Stimulated activated CD8-positive, alpha-beta memory T cell treated with anti-CD3 and anti-CD28 coated beads, Interleukin-7, amount 100 ng/mL, for 48 hours (primary cell): ENCODE data around the gene GAS7.

Experiments
- DNase-seq, 2 donors: peaks; one replicate each; pipeline ENCODE4 v3.0.0-alpha.2; 2020; ENCODE audit warnings: low read depth in 1 of 2; ENCODE audit errors: extremely low read depth in 1 of 2

GAS7 gene

DNA sequence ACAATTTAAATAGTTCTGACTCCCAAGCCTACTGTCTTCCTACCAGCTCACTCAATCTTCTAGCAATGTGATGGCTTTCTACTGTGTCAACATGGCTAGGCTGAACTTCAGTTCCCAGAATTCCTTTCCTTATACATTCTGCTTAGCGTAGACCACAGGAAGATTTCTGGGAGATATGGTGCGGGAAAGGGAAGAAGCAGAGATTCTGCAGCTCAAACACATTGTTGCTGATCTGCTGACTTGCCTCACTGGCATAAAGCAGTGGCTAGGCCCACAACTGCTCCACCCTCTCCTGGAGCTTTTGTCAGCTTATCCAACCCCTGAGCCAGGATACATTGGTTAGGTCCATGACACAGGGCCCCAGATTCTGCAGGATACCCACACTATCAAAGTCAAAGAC is 58.8 kb downstream of the GAS7 start:
- no peak for DNase-seq

DNA sequence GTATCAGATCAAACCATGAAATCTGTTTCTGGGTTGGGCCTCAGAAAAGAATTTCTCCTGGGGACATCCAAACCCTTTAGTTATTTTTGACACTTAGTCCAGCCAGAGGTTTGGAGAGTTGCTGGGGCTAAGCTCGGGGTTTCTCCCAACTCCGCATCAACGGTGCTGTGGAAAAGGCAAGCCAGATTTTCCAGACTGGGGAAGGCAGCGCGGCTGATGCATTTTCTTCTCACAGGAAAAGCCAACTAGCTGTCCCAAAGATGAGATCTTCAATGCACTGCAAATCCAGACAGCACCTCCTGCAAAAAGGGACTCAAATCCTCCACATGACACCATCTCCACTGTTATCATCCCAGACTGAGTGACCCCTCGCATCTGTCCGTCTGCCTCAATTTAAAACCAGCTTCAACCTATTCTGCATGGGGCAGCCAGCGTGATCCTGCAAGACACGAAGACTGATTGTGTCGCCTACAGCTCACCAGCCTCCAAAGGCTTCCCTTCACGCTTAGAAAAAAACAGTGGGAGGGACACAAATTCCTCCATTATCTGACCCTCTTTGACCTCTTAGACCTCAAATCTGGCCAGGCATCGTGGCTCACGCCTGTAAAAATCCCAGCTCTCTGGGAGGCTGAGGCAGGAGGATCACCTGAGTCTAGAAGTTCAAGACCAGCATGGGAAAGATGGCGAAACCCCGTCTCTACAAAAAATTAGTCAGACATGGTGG is 62.0 kb downstream of the GAS7 start:
- no peak for DNase-seq

DNA sequence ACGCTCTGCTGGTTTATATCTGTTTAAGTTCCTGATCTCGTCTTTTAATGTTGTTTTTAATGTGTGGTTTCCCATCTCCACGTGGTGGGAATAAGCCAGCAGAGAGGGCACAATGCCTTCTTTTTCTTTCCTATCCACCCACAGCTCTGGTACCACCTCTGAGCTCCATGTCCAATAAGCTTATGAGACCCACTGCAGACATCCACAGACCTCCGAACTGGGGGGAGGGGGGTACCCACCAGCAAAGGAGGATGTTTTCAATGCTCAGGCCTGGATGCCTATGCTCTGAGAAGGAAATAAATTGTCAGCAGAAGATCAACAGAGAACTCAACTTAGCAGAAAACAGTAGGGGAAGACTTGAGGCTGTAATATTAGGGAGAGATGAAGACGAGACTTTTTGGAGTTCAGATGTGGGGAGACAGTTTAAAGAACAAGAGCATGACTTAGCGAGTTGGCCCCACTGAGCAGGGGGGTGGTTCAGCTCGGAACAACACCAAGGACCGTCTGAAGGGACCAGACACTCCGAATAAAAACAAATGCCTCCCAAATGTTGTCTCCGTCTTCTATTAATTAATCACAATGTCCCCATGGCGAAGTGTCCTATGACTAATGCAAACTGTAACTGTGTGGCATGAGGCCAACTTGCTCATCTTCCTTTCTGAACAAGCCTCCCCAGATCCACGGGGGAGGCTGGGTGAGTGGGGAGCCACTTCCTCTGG is 62.7 kb downstream of the GAS7 start:
- DNase-seq, result no peak

DNA sequence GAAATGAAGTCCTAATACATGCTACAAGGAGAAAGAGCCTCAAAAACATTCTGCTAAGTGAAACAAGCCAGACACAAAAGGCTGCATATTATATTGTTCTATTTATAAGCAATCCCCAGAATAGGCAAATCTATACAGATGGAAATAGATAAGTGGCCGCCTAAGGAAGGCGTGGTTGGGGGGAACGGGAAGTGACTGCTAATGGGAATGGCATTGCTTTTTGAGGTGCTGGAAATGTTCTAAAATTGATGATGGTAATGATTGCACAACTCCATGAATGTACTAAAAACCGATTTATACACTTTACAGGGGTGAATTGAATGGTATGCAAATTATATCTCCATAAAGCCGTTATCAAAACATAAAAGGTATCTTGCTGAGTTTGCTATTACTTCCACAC is 67.7 kb downstream of the GAS7 start:
- no peak for DNase-seq

DNA sequence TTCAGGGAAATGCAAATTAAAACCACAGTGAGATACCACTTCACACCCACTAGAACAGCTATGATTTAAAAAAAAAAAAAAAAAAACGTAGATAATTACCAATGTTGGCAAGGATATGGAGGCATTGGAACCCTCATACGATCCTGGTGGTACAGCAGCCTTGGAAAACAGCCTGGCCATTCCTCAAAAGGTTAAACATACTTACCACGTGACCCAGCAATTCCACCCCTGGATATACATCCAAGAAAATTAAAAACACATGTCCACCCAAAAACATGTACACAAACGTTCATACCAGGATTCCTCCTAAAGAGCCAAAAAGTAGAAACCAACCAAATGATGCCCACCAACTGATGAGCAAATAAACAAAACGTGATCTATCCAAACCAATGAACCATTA is 68.1 kb downstream of the GAS7 start:
- DNase-seq, result no peak

DNA sequence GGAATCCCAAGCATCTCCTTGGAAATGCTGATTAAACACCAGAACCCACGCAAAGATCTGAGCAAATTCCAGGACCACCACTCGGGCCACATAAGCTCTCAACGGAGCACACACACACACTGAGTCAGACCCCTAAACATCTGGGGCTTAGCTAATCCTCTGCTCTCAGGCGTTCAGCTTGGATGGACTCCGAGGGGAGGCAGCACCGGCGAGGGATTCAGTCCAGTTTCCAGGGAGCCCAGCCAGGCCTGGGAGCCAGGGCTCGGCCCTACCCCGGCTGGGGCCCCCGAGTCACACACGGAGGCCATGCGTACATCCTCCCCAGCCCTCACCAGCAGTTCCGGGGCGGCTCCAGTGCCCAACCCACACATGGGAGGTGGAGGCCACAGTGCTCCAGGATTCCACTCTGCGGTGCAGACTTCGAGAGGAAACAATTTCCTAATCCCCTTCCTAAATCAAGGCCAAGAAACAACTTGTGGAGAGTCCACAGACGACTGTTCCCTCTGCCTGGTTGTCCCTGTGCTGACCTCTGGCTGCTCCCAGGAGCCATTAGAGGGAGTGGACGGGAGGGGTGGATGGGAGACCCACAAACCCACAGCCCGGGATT is 70.5 kb downstream of the GAS7 start:
- no peak for DNase-seq

DNA sequence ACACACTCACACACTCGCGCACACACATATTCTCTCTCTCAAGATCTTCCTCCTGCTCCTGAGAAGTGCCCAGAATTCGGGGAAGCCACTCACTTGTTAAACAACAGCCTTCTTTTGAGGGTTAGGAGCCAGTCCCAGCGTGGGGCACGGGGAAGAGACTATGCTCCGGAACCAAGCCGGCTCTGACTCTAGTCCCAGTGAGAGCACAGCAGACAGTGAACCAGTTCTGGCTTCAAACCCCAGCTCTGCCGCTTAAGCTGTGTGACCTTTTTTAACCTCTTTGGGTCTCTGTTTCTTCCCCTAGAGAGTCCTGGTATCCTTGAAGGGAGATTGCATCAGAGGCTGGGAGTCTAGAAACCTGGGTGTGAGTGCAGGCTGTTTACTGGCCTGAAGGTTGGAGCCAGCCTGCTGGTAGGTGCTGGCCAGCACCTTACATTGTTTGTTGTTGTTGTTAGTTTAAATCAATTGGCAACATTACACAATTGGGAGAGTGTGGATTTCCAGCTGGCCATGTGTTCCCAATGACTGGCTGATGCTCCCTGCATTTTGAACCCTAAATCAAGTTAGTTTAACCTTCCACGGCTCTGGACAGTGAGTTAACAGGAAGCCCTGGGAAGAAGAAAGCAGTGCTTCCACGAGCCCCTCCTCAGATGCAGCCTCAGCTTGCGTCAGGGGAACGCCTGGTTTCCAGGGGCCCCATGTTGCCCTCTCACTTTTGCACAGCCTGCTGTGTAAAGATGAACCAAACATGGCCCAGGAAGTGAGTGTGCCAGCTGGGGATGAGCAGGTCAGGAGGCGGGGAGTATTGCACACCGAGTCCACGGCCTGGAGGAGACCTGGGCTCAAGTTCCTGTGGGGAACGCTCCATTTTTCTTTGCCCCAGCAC is 71.5 kb downstream of the GAS7 start:
- DNase-seq, result no peak

DNA sequence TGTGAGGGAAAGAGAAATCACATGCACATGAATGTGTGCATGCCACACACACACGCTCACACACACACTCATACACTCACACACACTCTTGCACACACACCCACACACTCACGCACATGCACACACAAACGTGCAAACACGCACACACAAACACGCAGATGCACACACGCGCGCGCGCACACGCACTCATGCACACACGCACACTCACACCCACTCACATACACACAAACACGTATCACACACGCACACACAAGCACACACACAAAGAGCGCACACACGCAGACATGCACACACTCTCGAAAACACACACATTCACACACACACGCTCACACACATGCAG is 72.2 kb downstream of the GAS7 start:
- no peak for DNase-seq

DNA sequence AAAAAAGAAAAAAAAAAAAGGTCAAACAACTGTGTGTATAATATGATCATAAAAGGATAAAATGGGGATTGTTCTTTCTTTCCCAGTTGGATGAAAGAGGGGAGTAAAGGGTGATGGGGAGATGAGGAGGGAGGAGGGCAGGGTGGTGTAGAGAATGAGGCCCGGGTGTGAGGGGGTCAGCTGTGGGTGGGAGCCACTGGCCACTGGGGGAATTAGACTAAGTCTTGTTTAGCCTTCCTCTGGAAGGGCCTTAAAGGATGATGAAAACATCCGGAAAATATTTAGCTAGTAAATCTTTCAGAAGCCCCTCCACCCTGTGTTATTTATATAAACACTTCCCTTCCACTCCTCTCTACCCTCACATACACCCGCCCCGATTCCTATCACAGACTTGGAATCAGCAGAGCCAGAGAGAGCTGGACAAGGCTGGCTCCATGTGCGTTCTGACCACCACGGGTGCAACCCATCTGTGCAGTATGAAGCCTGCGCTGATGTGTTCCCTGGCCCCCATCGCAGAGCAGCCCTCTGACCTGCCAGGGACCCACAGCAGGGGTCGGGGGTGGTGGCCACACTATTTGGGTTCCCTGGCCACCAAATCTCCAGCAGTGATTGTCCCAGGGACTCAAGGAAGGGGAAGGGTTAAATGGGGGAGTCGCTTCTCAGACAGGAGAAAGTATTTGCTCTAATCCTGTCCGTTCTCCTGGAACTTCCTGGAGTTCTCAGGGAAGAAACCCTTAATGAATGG is 72.7 kb downstream of the GAS7 start:
- DNase-seq, result no peak

DNA sequence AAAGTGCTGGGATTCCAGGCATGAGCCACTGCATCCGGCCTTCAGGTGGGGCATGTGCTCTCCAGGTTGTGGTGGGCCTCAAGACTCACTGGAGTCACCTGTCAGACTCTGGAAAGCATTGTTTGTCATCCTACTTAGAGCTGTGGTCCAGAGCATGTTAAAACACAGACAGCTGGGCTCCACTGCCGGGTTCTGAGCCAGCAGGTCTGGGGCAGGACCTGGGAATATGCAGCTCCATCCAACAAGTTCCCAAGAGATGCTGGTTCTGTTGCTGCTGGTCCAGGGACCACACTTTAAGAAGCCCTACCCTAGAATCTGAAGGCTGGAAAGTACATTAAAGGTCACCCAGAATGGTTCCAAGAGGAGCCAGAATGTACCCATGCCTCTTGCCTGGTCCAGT is 75.3 kb downstream of the GAS7 start:
- DNase-seq, result no peak

DNA sequence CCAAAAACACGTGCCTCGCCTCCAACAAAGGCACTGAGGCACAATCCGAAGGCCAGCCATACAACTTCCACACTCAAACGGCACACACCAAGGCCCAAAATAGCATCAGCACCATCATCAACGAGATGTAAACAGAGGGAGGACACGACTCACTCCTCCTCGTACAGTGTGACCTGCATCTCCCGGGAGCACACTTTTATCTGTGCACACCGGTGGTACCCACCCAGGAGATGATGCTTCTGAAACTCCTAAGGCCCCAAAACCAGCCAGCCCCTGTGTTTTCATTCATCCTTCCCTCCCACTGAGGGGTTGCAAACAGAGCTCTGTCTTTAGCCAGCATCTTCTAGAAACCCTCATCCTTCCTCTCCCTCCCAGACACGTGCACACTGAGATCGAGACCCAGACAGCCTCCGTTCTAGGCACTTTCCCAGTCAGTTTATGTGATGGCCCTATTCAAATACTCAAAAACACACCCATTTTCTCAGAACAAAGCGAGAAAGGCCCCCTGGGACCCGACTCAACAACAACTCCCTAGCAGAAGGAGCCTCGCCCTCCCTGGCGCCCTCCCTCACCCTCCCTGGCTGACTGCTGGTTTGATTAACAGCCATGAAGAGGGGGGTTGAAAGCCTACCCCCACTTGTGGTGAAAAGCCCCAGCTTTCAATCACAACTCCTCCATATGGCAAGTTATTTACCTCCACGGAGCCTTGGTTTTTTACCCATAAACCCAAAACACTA is 76.3 kb downstream of the GAS7 start:
- DNase-seq, result no peak

DNA sequence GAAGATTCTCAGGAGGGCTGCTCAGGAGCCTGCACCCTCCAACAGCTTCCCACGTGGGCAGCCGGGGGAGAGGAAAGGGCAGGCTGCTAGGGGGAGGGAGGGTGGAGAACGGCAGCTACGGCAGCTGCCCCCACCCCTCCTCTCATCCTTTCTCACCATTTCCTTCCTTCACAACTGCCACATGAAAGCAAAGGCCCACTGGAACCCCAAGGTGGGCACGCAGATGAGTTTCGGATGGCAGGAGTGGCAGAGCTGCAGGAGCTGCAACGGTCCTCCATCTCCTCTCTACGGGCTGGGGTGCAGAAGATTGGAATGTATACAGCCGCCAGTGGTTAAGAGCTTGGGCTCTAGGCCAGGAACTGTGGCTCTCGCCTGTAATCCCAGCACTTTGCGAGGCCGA is 77.7 kb downstream of the GAS7 start:
- no peak for DNase-seq

DNA sequence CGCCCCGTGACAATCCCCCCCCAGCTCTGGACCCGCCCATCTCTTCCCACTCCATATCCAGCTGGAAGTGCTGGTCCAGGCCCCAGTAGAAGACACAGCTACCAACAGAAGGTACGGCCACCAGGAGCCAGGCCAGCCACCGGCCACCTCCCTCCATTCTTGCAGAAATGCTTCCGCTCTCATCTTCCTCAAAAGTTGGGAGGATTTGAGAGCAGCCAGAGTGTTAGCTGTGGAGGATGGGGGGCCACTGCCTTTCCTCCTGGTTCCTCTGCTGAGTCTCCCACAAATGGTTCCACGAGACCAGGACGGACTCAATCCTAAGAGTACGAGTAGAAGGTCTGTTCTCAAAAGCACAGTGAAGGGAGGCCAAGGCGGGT is 78.3 kb downstream of the GAS7 start:
- DNase-seq, result no peak

DNA sequence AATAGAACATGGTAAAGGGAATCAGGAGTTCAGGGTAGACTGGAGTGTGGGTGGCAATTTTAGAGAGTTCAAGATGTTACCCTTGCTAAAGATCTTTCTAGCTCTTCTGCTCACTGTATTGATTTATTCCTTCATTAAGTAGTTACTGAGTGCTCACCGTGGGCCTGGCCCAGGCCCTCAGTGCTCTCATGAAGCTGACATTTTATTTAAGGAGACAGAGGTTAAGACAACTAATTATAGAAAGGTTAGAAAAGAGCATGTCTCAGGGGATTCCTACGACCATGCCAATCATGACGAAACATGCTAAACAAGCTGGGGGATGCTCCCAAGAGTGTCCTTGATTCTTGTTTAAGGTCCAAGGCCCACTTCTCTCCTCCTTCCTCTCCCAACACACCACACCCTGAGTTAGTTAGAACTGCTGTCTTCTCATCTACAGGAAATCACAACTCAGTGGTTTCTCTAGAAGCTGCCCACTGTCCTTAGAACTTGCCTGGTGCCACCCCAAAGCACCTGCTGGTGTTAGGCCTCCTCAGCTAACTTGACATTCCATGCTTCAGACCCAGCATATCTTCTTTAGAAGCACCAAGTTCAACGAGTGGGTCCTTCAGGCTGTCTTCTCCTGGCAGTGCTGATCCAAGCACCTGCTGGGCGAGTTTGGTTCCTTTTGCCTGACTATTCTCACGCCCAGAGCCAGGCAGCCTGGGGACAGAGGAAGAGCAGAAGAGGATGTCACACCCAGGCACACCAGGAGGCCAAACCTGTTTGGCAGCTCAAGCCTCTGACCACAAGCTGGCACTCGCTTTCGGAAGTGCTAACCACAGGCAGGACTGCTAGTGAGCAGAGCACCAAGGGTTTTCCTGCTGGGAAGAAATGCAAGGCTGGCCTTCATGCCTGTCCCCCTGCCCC is 79.0 kb downstream of the GAS7 start:
- no peak for DNase-seq

DNA sequence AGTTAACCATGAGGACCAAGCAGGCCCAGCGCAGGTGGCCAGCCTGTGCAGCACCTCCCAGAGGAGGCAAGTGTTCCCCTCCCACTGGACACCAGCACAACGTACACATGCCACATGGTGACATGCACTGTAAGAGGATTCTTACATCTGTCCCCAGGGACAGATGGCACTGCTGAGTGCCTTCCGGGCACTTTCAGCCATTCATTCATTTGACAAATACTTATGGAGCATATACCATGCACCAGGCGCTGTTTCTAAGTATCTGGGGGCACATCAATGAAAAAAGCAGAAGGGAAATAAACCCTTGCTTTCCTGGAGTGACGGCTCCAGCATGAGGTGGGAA is 79.6 kb downstream of the GAS7 start:
- no peak for DNase-seq

DNA sequence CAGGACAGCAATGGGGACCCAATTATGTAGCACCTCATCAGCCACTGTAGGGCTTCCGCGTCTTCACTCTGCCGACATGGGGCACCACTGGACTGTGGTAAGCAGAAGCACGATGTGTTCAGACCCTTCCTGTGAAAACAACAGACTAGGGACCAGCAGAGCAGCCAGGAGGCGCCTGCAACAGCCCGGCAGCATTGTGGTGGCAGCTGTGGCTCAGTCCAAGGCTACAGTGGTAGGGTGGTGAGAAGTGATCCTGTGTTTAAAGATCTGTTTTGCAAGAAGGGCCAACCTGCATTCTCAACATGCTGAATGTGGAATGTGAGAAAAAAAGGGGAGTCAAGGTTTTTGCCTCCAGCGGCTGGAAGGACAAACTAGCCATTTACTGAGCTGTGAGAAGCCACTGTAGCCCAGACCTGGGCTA is 80.8 kb downstream of the GAS7 start:
- DNase-seq, result no peak

DNA sequence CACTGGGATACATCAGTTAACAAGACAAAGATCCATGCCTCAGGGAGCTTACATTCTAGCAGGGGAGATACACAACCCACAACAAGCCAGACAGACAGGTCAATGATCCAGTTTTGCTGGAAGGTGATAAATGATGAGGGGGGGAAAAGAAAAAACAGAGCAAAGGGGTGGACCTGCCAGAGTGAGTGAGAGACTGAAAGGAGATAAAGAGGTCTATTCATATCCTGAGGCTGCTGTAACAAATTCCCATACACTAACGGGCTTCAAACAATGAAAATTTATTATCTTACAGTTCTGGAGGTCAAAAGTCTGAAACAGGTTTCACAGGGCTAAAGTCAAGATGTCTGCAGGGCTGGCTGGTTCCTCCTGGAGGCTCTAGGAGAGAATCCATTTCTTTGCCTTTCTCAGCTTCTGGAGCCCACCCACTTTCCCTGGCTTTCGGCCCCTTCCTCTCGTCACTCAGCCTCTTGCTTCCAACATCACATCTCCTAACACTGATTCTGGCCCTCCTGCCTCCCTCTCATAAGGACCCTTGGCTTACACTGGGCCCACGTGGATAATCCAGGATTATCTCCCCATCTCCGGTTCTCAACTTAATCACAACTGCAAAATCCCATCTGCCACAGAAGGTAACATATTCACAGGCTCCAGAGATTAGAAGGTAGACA is 81.5 kb downstream of the GAS7 start:
- DNase-seq, result no peak

DNA sequence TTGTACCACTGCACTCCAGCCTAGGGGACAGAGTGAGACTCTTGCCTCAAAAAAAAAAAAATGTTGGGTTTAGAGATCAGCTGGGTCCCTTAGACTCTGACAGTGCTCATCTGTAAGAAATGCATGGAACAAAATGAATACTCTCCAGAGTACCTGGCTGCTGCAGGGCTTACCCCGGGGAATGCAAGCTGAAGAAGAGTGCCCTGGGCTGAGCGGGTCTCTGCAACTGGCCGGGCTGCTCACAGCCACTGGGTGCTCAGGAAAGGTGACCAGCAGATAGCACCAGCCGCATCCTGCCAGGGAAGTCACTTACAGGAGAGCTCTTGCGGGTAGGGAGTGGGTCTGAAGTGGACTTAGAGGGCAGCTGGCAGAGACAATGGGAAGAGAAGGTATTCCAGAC is 82.1 kb downstream of the GAS7 start:
- no peak for DNase-seq

DNA sequence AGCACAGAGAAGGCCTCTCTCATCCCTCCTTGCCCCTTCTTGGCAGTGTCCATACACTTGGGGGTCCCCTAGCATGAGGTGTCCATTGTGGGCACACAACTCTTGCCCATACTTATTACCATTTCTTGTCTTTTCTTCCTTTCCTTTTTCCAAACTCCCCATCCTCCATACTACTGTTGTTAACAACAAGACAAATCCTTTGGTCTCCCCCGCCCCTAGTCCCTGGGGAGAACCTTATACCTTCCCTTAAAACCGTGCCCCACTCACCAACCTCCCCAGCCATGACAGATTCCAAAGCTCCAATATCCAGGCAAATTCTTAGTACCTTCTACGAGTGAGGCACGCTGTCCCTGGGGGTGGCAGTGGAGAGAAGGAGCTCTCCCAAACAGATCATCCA is 82.9 kb downstream of the GAS7 start:
- no peak for DNase-seq
